ENCODE data around the gene WWOX. TPM values are rescaled to one million over a fixed set of nuclear protein-coding genes. Genes with fewer than 3 reads are reported as not detected.
"Not testable (repeated sequence)": the region's sequence is repeated elsewhere in the genome, so short reads cannot be mapped to it uniquely, and the experiment has no call there.

The WWOX gene
- total RNA-seq, 1 donor = 24.2 TPM

GRCh38 chr16:78506367-78507193 is 407.1 kb downstream of the WWOX start:
- TF ChIP-seq CTCF (IDR thresholded peaks at IDR 0.05; ENCODE audit: insufficient read depth, low read length) = no peak
- DNase-seq (ENCODE audit: low read depth) = no peak
- H3K4me3 ChIP-seq (ENCODE audit: low read depth, low read length) = no peak overlapping the region

GRCh38 chr16:78507576-78507975 is 408.1 kb downstream of the WWOX start:
- no peak overlapping the region for H3K4me3 ChIP-seq (ENCODE audit: low read depth, low read length)
- no peak for TF ChIP-seq CTCF (IDR thresholded peaks at IDR 0.05; ENCODE audit: insufficient read depth, low read length)
- DNase-seq (ENCODE audit: low read depth) = no peak

- H3K4me3 ChIP-seq (ENCODE audit: low read depth, low read length) = no peak overlapping the region
- TF ChIP-seq CTCF (IDR thresholded peaks at IDR 0.05; ENCODE audit: insufficient read depth, low read length) = no peak
- DNase-seq (ENCODE audit: low read depth) = no peak
These were observed 410.5 kb downstream of the WWOX start for GRCh38 chr16:78509965-78510364.

GRCh38 chr16:78510496-78510895 is 411.0 kb downstream of the WWOX start:
- no peak overlapping the region for H3K4me3 ChIP-seq (ENCODE audit: low read depth, low read length)
- no peak for DNase-seq (ENCODE audit: low read depth)
- TF ChIP-seq CTCF (IDR thresholded peaks at IDR 0.05; ENCODE audit: insufficient read depth, low read length) = no peak

- no peak overlapping the region for H3K4me3 ChIP-seq (ENCODE audit: low read depth, low read length)
- DNase-seq (ENCODE audit: low read depth) = no peak
- no peak for TF ChIP-seq CTCF (IDR thresholded peaks at IDR 0.05; ENCODE audit: insufficient read depth, low read length)
These were observed 414.4 kb downstream of the WWOX start for GRCh38 chr16:78513838-78514237.

- DNase-seq (ENCODE audit: low read depth); H3K4me3 ChIP-seq (ENCODE audit: low read depth, low read length): not testable (repeated sequence)
These were observed 415.4 kb downstream of the WWOX start for GRCh38 chr16:78514888-78515287.

GRCh38 chr16:78515421-78515820 is 416.0 kb downstream of the WWOX start:
- no peak for TF ChIP-seq CTCF (IDR thresholded peaks at IDR 0.05; ENCODE audit: insufficient read depth, low read length)
- no peak for DNase-seq (ENCODE audit: low read depth)
- H3K4me3 ChIP-seq (ENCODE audit: low read depth, low read length) = no peak overlapping the region
